Liver (tissue), 3 donors: ENCODE data around the gene MCF2L2.

Source experiments
- CTCF ChIP-seq: fragments of 150-350 bp; IDR thresholded peaks from 2 replicates; pipeline ENCODE4 v1.5.1; 2017; ENCODE audit warnings: improper control_type of control experiment, low read depth, low read length; ENCODE audit not compliant: missing input control
- FOXA1 ChIP-seq: IDR thresholded peaks from 2 replicates; pipeline ENCODE4 v1.6.1; 2016; ENCODE audit warnings: antibody characterized with exemption
- GABPA ChIP-seq, 2 donors: IDR thresholded peaks in 1 of 2; conservative IDR thresholded peaks in 1 of 2; 2 replicates each; pipeline ENCODE4 v1.6.1; 2016; ENCODE audit warnings: antibody characterized with exemption in 2 of 2, mild to moderate bottlenecking in 1 of 2, moderate library complexity in 1 of 2
- JUND ChIP-seq, 2 donors: IDR thresholded peaks; 2 replicates each; pipeline ENCODE4 v1.6.1; 2016; ENCODE audit warnings: antibody characterized with exemption in 2 of 2
- REST ChIP-seq: IDR thresholded peaks from 2 replicates; pipeline ENCODE4 v1.6.1; 2016; ENCODE audit warnings: antibody characterized with exemption, mild to moderate bottlenecking
- donor health status: healthy.
- donor health status: healthy.

DNA sequence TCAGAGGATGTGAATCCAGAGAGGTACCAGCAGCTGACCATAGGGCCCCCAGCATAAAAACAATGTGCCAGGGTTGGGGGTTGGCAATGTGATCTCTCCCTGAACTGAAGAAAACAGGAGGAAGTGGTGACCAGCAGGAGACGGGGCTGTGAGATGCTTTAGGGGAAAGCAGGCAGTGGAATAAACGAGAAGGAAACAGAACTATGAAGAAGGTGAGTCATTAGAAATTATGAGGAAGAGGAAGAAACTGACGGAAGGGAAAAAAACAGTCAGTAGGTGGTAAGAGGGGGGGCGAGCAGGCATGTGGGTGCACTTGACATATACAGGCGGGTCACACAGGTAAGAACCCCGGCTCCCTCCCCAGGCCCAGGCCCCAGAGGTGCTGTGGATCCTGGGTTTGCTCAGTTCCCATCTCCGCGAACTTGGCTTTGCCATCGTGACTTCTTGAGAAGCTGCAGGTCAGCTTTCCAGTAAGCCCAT lies 217.5 kb downstream of the MCF2L2 start:
- TF ChIP-seq JUND (IDR thresholded peaks at IDR 0.05): no peak
- no peak for TF ChIP-seq CTCF
- no peak for TF ChIP-seq GABPA (IDR thresholded peaks at IDR 0.05 in 1 of 2, conservative IDR thresholded peaks at IDR 0.05 in 1 of 2)
- TF ChIP-seq FOXA1: no peak
- no peak for TF ChIP-seq REST
